ENCODE results near the gene HTR1A. TPM values are rescaled to one million over a fixed set of nuclear protein-coding genes. Genes with fewer than 3 reads are reported as not detected.

Gene HTR1A
- polyA plus RNA-seq, 4 donors, result not detected

DNA sequence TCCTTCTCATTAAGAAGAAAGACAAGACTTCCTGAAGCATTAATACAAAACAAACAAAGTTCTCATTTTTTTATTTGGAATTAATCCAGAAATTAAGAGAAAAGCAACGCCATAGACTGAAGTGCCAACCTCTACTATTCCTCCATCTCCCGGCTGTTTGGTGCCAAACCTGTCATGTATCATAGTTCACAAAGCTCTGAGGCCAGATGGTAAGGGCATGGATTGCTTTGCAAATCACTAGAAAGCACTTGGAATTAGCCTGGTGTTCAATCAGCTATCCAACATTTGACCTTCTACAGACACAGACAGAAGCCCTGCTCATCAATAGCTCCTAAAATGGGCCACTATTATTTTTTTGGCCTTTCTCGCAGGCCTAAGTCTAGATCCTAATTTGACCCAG is 33.8 kb downstream of the HTR1A start:
- no peaks in the 10 kb centered on the region for H3K36me3 ChIP-seq (ENCODE audit: control insufficient read depth in 3 of 3, insufficient read depth in 2 of 3, low read depth in 1 of 3, low read length in 3 of 3)
- DNase-seq (no peak), FAIRE-seq (no peak)
- no peak overlapping the region for H3K4me3 ChIP-seq (ENCODE audit: low read depth in 1 of 3, low read length in 3 of 3)
- H3K27ac ChIP-seq (ENCODE audit: low read depth in 1 of 3, low read length in 2 of 3), result no peak overlapping the region
- H3K9me3 ChIP-seq (ENCODE audit: control insufficient read depth in 2 of 2, insufficient read depth in 1 of 2, low read depth in 1 of 2, low read length in 1 of 2), result no peaks in the 10 kb centered on the region
- no peaks in the 10 kb centered on the region for H3K4me1 ChIP-seq (ENCODE audit: control insufficient read depth in 3 of 3, insufficient read depth in 2 of 3, low read depth in 1 of 3, low read length in 2 of 3)
- WGBS, 3 donors, result 72 to 81% (median 74%) methylated on average over 3 of the region's 3 CpGs
- no peaks in the 10 kb centered on the region for H3K27me3 ChIP-seq (ENCODE audit: control insufficient read depth in 3 of 3, insufficient read depth in 3 of 3, low read length in 3 of 3)

GRCh38 chr5:63923914-63924313 is 38.3 kb downstream of the HTR1A start:
- Histone ChIP-seq H3K4me3 (ENCODE audit: low read depth in 1 of 3, low read length in 3 of 3) (no peak overlapping the region), H3K4me1 (ENCODE audit: control insufficient read depth in 3 of 3, insufficient read depth in 2 of 3, low read depth in 1 of 3, low read length in 2 of 3) (no peaks in the 10 kb centered on the region), H3K27ac (ENCODE audit: low read depth in 1 of 3, low read length in 2 of 3) (no peak overlapping the region), H3K9me3 (ENCODE audit: control insufficient read depth in 2 of 2, insufficient read depth in 1 of 2, low read depth in 1 of 2, low read length in 1 of 2) (no peaks in the 10 kb centered on the region), H3K36me3 (ENCODE audit: control insufficient read depth in 3 of 3, insufficient read depth in 2 of 3, low read depth in 1 of 3, low read length in 3 of 3) (no peaks in the 10 kb centered on the region), H3K27me3 (ENCODE audit: control insufficient read depth in 3 of 3, insufficient read depth in 3 of 3, low read length in 3 of 3) (no peaks in the 10 kb centered on the region)
- WGBS, 3 donors, result 59 to 62% (median 60%) methylated on average over 3 of the region's 3 CpGs
- FAIRE-seq (no peak), DNase-seq (no peak)

GRCh38 chr5:63919763-63920478 is 42.3 kb downstream of the HTR1A start:
- Histone ChIP-seq H3K4me3 (ENCODE audit: low read depth in 1 of 3, low read length in 3 of 3) (no peak overlapping the region), H3K36me3 (ENCODE audit: control insufficient read depth in 3 of 3, insufficient read depth in 2 of 3, low read depth in 1 of 3, low read length in 3 of 3) (no peaks in the 10 kb centered on the region), H3K4me1 (ENCODE audit: control insufficient read depth in 3 of 3, insufficient read depth in 2 of 3, low read depth in 1 of 3, low read length in 2 of 3) (no peaks in the 10 kb centered on the region), H3K27ac (ENCODE audit: low read depth in 1 of 3, low read length in 2 of 3) (no peak overlapping the region), H3K9me3 (ENCODE audit: control insufficient read depth in 2 of 2, insufficient read depth in 1 of 2, low read depth in 1 of 2, low read length in 1 of 2) (no peaks in the 10 kb centered on the region), H3K27me3 (ENCODE audit: control insufficient read depth in 3 of 3, insufficient read depth in 3 of 3, low read length in 3 of 3) (no peaks in the 10 kb centered on the region)
- FAIRE-seq (no peak), DNase-seq (no peak)
- 67 to 79% (median 72%) methylated on average over 7 of the region's 7 CpGs for WGBS, 3 donors

- Histone ChIP-seq H3K9me3 (ENCODE audit: control insufficient read depth in 2 of 2, insufficient read depth in 1 of 2, low read depth in 1 of 2, low read length in 1 of 2) (peaks cover 0 to 2% of the 10 kb centered on the region in 2 donors), H3K27ac (ENCODE audit: low read depth in 1 of 3, low read length in 2 of 3) (no peak overlapping the region), H3K36me3 (ENCODE audit: control insufficient read depth in 3 of 3, insufficient read depth in 2 of 3, low read depth in 1 of 3, low read length in 3 of 3) (no peaks in the 10 kb centered on the region), H3K4me3 (ENCODE audit: low read depth in 1 of 3, low read length in 3 of 3) (no peak overlapping the region), H3K4me1 (ENCODE audit: control insufficient read depth in 3 of 3, insufficient read depth in 2 of 3, low read depth in 1 of 3, low read length in 2 of 3) (no peaks in the 10 kb centered on the region), H3K27me3 (ENCODE audit: control insufficient read depth in 3 of 3, insufficient read depth in 3 of 3, low read length in 3 of 3) (no peaks in the 10 kb centered on the region)
- no peak for DNase-seq
- FAIRE-seq, result no peak
Measured at GRCh38 chr5:63916786-63917185, 45.5 kb downstream of the HTR1A start.

- no peak for DNase-seq
- 87 to 100% (median 94%) methylated on average over 1 of the region's 1 CpG for WGBS, 3 donors
- FAIRE-seq, result no peak
Measured at GRCh38 chr5:63911871-63912270, 50.4 kb downstream of the HTR1A start.

More at GRCh38 chr5:63911871-63912270, 50.4 kb downstream of the HTR1A start:
- no peak overlapping the region for H3K4me3 ChIP-seq (ENCODE audit: low read depth in 1 of 3, low read length in 3 of 3)
- no peaks in the 10 kb centered on the region for H3K36me3 ChIP-seq (ENCODE audit: control insufficient read depth in 3 of 3, insufficient read depth in 2 of 3, low read depth in 1 of 3, low read length in 3 of 3)
- no peaks in the 10 kb centered on the region for H3K27me3 ChIP-seq (ENCODE audit: control insufficient read depth in 3 of 3, insufficient read depth in 3 of 3, low read length in 3 of 3)
- peaks cover 0 to 2% of the 10 kb centered on the region in 2 donors for H3K9me3 ChIP-seq (ENCODE audit: control insufficient read depth in 2 of 2, insufficient read depth in 1 of 2, low read depth in 1 of 2, low read length in 1 of 2)
- no peaks in the 10 kb centered on the region for H3K4me1 ChIP-seq (ENCODE audit: control insufficient read depth in 3 of 3, insufficient read depth in 2 of 3, low read depth in 1 of 3, low read length in 2 of 3)
- H3K27ac ChIP-seq (ENCODE audit: low read depth in 1 of 3, low read length in 2 of 3), result no peak overlapping the region

Other genes starting within 250 kb of the HTR1A start
- 1 to 10 TPM in 2 of 4 donors, under 1 TPM in 2; 0.27 to 3.6 (median 0.92) TPM for gene RNF180, start 203.4 kb upstream of the HTR1A start, polyA plus RNA-seq

Data from small intestine (tissue), 7 donors.